Measurements from ENCODE around the gene STRN3.
"Not testable (repeated sequence)": the region's sequence is repeated elsewhere in the genome, so short reads cannot be mapped to it uniquely, and the experiment has no call there.

Gene STRN3

GRCh38 chr14:30999038-30999773, 27.0 kb downstream of the STRN3 start:
- Mint-ChIP-seq H3K4me3 (no peak overlapping the region), H3K4me1 (peaks cover 38% of the 10 kb centered on the region), H3K27me3 (no peaks in the 10 kb centered on the region), H3K36me3 (peaks cover 53% of the 10 kb centered on the region), H3K27ac (no peak overlapping the region), H3K9me3 (peaks cover 4% of the 10 kb centered on the region)
- no peak for ATAC-seq

GRCh38 chr14:30998100-30998706, 28.0 kb downstream of the STRN3 start:
- Mint-ChIP-seq H3K27ac (no peak overlapping the region), H3K36me3 (peaks cover 53% of the 10 kb centered on the region), H3K27me3 (no peaks in the 10 kb centered on the region), H3K4me1 (peaks cover 38% of the 10 kb centered on the region), H3K9me3 (peaks cover 4% of the 10 kb centered on the region), H3K4me3 (no peak overlapping the region)
- no peak for ATAC-seq

GRCh38 chr14:30996892-30997659, 29.1 kb downstream of the STRN3 start:
- H3K27ac Mint-ChIP-seq, result no peak overlapping the region
- H3K4me3 Mint-ChIP-seq, result no peak overlapping the region
- H3K9me3 Mint-ChIP-seq, result peaks cover 4% of the 10 kb centered on the region
- ATAC-seq, result no peak
- H3K36me3 Mint-ChIP-seq, result peaks cover 46% of the 10 kb centered on the region
- H3K27me3 Mint-ChIP-seq, result no peaks in the 10 kb centered on the region
- peaks cover 41% of the 10 kb centered on the region for H3K4me1 Mint-ChIP-seq

- H3K36me3 Mint-ChIP-seq, result peaks cover 35% of the 10 kb centered on the region
- H3K9me3 Mint-ChIP-seq, result peaks cover 4% of the 10 kb centered on the region
- no peaks in the 10 kb centered on the region for H3K27me3 Mint-ChIP-seq
- ATAC-seq, result no peak
- H3K27ac Mint-ChIP-seq, result peak overlapping the region; percentile 51
- H3K4me1 Mint-ChIP-seq, result peaks cover 52% of the 10 kb centered on the region
- no peak overlapping the region for H3K4me3 Mint-ChIP-seq
These were observed 30.5 kb downstream of the STRN3 start for GRCh38 chr14:30995689-30996088.

- Mint-ChIP-seq H3K9me3 (peaks cover 4% of the 10 kb centered on the region), H3K4me3 (no peak overlapping the region), H3K27ac (peak overlapping the region; percentile 51), H3K4me1 (peaks cover 52% of the 10 kb centered on the region), H3K27me3 (no peaks in the 10 kb centered on the region), H3K36me3 (peaks cover 28% of the 10 kb centered on the region)
- ATAC-seq, result no peak
These were observed 31.2 kb downstream of the STRN3 start for GRCh38 chr14:30994681-30995620.

- no peak overlapping the region for H3K27ac Mint-ChIP-seq
- peaks cover 15% of the 10 kb centered on the region for H3K36me3 Mint-ChIP-seq
- H3K27me3 Mint-ChIP-seq, result no peaks in the 10 kb centered on the region
- H3K9me3 Mint-ChIP-seq, result no peaks in the 10 kb centered on the region
- peaks cover 55% of the 10 kb centered on the region for H3K4me1 Mint-ChIP-seq
- ATAC-seq, result no peak
- H3K4me3 Mint-ChIP-seq, result no peak overlapping the region
These were observed 33.1 kb downstream of the STRN3 start for GRCh38 chr14:30993071-30993470.

GRCh38 chr14:30991408-30991807, 34.8 kb downstream of the STRN3 start:
- no peak overlapping the region for H3K27ac Mint-ChIP-seq
- H3K4me3 Mint-ChIP-seq, result no peak overlapping the region
- no peaks in the 10 kb centered on the region for H3K9me3 Mint-ChIP-seq
- no peaks in the 10 kb centered on the region for H3K27me3 Mint-ChIP-seq
- no peak for ATAC-seq
- H3K4me1 Mint-ChIP-seq, result peaks cover 43% of the 10 kb centered on the region
- H3K36me3 Mint-ChIP-seq, result peaks cover 6% of the 10 kb centered on the region

GRCh38 chr14:30990770-30991169, 35.4 kb downstream of the STRN3 start:
- no peak for ATAC-seq
- H3K36me3 Mint-ChIP-seq, result peaks cover 6% of the 10 kb centered on the region
- H3K27ac Mint-ChIP-seq, result no peak overlapping the region
- H3K27me3 Mint-ChIP-seq, result no peaks in the 10 kb centered on the region
- H3K4me3 Mint-ChIP-seq, result no peak overlapping the region
- no peaks in the 10 kb centered on the region for H3K9me3 Mint-ChIP-seq
- peaks cover 37% of the 10 kb centered on the region for H3K4me1 Mint-ChIP-seq

GRCh38 chr14:30988509-30988908, 37.7 kb downstream of the STRN3 start:
- H3K27me3 Mint-ChIP-seq, result no peaks in the 10 kb centered on the region
- peaks cover 6% of the 10 kb centered on the region for H3K36me3 Mint-ChIP-seq
- no peak overlapping the region for H3K4me3 Mint-ChIP-seq
- H3K9me3 Mint-ChIP-seq, result no peaks in the 10 kb centered on the region
- no peak for ATAC-seq
- H3K4me1 Mint-ChIP-seq, result peaks cover 24% of the 10 kb centered on the region
- no peak overlapping the region for H3K27ac Mint-ChIP-seq

- Mint-ChIP-seq H3K36me3 (peaks cover 6% of the 10 kb centered on the region), H3K4me1 (peaks cover 25% of the 10 kb centered on the region), H3K27me3 (no peaks in the 10 kb centered on the region), H3K4me3 (no peak overlapping the region), H3K9me3 (no peaks in the 10 kb centered on the region), H3K27ac (no peak overlapping the region)
- no peak for ATAC-seq
These were observed 40.4 kb downstream of the STRN3 start for GRCh38 chr14:30985796-30986195.

GRCh38 chr14:30983858-30984257, 42.3 kb downstream of the STRN3 start:
- no peak overlapping the region for H3K4me3 Mint-ChIP-seq
- no peak overlapping the region for H3K27ac Mint-ChIP-seq
- H3K4me1 Mint-ChIP-seq, result peaks cover 29% of the 10 kb centered on the region
- no peaks in the 10 kb centered on the region for H3K27me3 Mint-ChIP-seq
- H3K36me3 Mint-ChIP-seq, result peaks cover 2% of the 10 kb centered on the region
- ATAC-seq, result no peak
- no peaks in the 10 kb centered on the region for H3K9me3 Mint-ChIP-seq

GRCh38 chr14:30982533-30982932, 43.6 kb downstream of the STRN3 start:
- no peaks in the 10 kb centered on the region for H3K36me3 Mint-ChIP-seq
- no peak overlapping the region for H3K4me3 Mint-ChIP-seq
- peaks cover 31% of the 10 kb centered on the region for H3K4me1 Mint-ChIP-seq
- no peaks in the 10 kb centered on the region for H3K9me3 Mint-ChIP-seq
- H3K27ac Mint-ChIP-seq, result peak overlapping the region; percentile 67
- ATAC-seq, result no peak
- H3K27me3 Mint-ChIP-seq, result no peaks in the 10 kb centered on the region

GRCh38 chr14:30980980-30981379, 45.2 kb downstream of the STRN3 start:
- Mint-ChIP-seq H3K4me3 (no peak overlapping the region), H3K27me3 (no peaks in the 10 kb centered on the region), H3K9me3 (no peaks in the 10 kb centered on the region), H3K27ac (peak overlapping the region; percentile 67), H3K4me1 (peaks cover 45% of the 10 kb centered on the region), H3K36me3 (peaks cover 4% of the 10 kb centered on the region)
- ATAC-seq, result no peak

- Mint-ChIP-seq H3K4me1 (peaks cover 53% of the 10 kb centered on the region), H3K27ac (peak overlapping the region; percentile 67)
- H3K27me3 Mint-ChIP-seq, result not testable (repeated sequence)
These were observed 46.0 kb downstream of the STRN3 start for GRCh38 chr14:30980106-30980704.

More at GRCh38 chr14:30980106-30980704, 46.0 kb downstream of the STRN3 start:
- ATAC-seq, result peak; percentile 67
- not testable (repeated sequence) for H3K9me3 Mint-ChIP-seq, H3K4me3 Mint-ChIP-seq
- peaks cover 12% of the 10 kb centered on the region for H3K36me3 Mint-ChIP-seq

Measured in stimulated activated memory B cell treated with anti-CD40 and anti-IgM and Interleukin-4, amounts not matched to agents 10 μg/mL and 1 μg/mL and 100 μg/mL, for 72 hours (primary cell).